HG02763 (cell line): ENCODE measurements around the gene C1QTNF1.

Experiments
- ATAC-seq: cut with Tn5 transposase; IDR thresholded peaks from one replicate; pipeline ENCODE4 v1.9.1; 2021; ENCODE audit warnings: mild to moderate bottlenecking, moderate library complexity; ENCODE audit not compliant: unreplicated experiment

Gene C1QTNF1

DNA sequence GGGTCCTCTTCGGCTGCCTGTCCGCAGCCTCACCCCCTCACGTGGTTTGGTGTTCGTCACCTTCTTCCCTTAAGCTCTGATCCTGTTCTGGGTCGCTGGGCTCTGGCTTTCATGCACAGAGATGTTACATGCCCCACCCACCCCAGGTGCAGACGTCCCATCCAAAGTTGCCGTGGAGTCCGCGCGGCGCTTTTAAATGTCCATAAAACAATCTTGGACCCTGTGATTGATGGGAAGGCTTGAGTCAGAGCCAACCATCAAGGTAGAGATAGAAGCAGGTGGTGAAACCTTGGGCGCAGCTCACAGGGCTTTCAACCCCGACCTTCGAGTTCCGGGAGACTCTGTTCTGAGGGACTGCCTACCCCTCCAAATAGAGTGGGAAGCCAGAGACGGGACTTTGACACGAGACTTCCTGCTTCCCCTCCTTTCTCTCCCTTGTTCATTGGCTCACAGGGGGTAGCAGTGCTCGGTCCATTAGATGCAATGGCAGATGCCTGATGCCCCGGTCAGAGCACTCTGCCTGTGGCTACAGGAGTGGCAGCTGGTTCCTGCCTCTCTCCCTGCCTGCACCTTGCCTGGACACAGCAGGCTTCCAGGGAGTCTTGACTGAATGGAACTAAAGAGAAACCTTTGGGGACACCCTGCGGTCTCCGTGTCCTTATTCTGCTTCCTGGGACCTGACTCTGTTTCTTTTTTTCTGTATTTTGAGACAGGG, 54.7 kb downstream of the C1QTNF1 start:
- no peak for ATAC-seq

DNA sequence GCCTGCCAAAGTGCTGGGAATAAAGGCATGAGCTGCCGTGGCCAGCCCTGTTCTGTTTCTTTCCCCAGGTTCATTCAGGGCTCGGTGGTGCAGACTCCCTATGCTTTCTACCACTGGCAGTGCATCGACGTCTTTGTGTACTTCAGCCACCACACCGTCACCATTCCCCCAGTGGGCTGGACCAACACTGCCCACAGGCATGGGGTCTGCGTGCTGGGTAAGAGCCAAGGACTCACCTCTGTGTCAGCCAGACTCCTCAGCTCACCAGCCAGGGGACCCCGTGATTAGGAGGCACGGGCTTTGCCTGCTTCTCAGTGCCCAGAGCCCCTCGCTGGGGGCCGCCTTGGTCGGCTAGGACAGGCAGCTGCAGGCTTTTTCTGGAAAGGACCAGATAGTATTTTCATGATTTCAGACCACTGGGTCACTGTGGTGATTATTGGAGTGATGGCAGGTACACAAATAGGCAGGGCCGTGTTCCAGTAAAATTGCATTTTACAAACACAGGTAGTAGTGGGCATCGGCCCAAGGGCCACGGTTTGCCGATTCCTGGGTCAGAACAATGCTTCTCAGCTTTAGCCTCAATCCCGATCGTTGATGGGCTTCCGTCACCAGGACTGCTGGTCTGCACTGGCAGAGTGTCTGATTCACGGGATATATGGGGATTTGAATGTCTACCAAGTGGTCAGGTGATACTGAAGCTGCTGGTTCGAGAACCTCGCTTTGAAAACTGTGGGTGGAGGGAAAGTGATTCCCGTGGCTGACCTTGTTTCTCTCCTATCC, 55.6 kb downstream of the C1QTNF1 start:
- no peak for ATAC-seq

DNA sequence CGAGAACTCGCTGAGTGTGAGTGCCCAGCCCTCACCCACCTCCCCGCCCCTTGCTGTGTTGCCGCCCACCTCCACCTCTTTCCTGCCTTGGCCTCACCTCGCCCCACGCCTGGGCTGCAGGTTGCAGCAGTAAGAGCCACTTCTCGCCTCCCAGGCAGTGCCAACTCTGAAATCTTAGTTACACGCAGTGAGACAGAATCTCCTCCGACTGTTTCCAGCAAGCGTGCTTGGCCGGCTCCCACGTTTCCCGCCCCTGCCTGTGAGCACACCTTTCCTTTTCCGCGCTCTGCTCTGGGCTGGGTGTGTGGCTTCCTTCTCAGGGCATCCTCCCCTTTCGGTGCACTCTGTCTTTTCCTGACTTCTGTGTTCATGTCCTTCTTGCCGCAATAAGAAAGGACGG, 56.4 kb downstream of the C1QTNF1 start:
- no peak for ATAC-seq

DNA sequence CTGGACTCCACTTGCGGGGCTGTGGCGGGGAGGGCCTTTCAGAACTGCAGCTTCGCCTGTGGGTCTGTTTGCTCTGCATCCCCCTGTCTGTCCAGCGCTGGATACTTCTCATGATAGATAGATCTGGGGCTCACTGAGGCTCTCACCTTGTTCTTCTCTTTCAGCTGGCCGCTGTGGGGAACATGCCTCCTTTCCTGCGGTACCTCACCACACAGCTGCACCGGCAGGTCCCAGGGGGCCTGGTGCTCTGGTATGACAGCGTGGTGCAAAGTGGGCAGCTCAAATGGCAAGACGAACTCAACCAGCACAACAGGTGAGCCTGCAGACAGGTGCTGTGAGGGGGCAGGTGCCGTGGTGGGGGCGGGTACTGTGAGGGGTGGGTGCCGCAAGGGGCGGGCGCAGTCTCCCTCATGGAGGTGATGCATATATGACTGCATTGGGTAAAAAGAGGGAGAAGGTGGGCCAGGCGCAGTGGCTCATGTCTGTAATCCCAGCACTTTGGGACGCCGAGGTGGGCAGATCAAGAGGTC, 56.9 kb downstream of the C1QTNF1 start:
- no peak for ATAC-seq

DNA sequence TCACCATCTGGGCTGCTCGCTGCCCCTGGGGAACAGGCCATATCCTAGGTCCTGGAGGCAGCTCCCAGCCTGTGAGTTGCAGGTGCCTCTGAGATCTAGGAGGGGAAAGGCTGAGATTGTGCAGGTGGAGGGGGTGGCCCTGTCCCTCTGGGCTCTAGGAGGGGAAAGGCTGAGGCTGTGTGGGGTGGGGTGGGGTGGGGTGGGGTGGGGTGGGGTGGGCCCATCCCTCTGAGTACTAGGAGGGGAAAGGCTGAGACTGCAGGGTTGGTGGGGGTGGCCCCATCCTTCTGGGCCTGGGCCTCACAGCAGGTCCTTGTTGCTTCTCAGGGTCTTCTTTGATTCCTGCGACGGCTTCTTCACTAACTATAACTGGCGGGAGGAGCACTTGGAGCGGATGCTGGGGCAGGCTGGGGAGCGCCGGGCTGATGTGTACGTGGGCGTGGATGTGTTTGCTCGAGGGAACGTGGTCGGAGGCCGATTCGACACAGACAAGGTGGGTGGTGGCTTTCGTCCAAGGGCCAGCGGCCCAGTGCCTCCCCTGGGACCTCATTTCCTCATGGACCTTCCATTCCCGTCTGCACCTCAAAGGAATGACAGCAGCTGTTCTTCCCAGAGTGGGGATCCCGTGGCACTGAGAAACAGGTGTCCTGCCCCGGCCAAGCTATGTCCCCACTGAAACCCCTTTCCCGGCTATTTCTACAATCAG, 57.8 kb downstream of the C1QTNF1 start:
- no peak for ATAC-seq

DNA sequence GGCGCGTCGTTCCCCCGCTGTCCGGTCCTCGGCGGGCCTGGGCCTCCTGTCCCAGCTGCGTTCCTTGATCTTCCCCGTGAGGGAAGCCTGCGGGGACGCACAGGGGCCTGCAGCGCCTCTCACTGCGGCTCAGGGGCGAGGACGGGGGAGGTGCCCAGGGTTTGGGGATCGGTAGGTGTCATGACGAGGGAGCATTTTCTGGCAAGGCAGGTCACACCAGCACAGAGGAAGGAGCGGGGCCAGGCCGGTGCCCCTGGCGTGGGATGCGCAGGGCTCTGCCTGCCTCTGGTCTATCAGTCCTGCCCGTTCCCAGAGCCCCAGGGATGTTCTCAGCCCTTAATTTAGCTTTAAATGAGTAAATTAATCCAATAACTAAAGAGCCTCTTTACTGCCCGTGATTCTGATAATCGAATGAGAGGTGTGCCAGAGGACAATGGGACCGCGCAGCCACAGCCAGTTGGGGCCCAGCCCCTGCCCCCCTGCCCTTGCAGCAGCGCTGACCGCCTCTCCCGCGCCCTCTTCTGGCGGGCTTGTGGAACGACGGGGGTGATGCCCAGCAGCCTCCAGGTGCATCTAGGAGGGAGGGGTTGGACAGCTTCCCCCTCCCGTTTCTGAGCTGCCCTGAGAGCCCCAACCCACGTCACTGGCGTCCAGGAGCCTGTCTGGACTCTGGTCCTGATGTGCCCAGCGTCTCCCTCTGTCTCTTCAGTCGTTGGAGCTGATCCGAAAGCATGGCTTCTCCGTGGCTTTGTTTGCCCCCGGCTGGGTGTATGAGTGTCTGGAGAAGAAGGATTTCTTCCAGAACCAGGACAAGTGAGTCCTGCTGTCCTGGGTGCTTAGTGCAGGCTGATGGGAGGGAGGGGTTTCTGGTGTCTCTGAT, 58.6 kb downstream of the C1QTNF1 start:
- no peak for ATAC-seq

DNA sequence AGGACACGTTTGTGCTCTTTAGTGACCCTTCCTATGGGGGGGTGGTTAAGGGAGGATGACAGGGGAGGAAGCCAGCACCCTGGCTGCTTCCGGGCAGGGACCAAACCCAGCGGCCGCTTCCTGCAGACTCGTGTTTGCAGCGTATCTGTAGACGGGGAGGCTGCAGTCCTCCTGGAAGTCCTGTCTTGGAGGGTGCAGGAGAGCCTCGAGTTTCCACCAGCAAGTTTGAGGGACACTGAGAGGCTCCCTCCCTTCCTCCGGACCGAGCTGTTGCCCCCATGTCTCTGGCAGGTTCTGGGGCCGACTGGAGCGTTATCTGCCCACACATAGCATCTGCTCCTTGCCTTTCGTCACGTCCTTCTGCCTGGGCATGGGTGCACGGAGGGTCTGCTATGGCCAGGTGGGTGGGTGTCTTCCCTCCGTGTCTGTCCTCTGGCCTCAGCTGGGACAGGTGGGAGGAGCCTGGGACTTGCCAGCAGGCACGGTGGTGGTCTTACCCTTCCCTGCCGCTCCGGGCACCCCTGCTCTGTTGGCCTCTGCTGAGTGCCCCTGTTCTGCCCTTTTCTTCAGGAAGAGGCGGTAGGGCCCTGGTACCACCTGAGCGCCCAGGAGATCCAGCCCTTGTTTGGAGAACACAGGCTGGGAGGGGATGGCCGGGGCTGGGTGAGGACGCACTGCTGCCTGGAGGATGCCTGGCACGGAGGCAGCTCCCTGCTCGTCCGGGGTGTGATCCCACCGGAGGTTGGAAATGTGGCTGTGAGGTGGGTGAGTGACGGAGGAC, 59.4 kb downstream of the C1QTNF1 start:
- no peak for ATAC-seq

DNA sequence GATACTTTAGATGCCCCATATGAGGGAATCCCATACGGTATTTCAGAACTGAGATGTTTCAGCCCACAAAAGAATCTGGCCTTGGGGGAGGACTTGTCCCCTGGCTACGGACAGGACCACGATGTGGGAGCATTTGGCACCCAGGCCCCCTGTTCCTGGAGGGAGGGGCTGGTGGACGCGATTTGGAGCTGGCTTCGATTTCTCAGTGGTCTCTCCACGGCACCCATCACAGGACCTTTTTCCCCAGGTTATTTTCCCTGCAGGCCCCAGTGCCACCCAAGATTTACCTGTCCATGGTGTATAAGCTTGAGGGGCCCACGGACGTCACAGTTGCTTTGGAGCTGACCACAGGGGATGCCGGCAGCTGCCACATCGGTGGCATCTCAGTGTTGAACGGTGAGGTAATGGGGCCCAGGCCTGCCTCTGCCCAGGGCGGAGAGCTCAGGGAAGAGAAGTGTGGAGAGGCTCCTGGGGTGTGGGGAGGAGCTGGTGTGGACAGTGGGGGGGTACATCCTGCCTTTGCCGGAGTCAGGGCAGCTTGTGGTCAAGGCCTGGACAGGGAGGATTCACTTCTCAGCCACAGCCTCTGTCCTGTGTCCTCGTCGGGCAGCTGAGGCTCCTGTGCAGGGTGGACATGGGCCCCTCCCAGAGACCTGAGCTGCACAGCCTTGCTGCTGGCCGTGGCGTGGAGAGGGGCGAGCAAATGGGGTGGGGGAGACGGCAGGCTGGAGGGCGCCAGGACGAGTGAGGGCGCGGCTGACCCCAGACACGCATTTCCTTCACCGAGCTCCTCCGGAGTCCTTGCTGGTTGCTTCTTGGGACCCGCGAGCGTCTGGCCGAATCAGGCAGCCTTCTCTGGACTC, 60.6 kb downstream of the C1QTNF1 start:
- ATAC-seq: no peak

DNA sequence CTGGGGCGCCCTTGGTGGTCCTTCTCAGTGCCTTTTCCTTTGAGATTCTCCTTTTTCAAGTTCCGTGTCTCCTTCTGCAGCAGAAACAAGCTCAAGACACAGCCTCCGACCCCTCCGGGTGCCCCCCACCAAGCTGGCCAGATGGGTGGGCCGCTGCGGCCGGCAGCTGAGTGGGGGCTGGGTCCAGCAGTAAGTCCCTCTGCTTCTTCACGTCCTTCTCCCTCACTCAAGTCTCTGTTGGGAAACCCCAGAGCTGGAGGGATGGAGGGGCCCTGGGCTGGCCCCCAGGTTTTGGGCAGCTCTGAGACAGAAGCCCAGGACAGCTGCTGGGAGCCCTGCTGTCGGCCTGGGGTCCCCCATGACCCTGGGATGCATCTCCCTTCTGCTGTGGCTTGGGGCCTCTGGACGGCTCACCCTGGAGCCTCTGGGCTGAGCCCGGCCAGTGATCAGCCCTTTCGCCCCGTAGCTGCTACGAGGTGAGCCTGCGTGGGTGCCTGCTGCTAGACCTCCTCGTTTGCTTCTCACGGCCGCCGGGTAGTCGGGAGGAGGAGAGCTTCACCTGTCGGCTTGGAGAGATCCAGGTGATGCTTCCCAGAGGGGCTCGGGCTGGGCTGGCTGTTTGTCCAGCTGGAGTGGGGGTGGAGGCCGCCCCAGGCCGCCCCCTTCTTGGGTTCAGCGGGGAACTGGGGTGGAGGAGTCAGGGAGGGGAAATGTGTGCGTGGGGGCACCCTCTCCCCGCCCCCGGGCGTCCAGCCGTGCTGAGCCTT, 61.4 kb downstream of the C1QTNF1 start:
- no peak for ATAC-seq

DNA sequence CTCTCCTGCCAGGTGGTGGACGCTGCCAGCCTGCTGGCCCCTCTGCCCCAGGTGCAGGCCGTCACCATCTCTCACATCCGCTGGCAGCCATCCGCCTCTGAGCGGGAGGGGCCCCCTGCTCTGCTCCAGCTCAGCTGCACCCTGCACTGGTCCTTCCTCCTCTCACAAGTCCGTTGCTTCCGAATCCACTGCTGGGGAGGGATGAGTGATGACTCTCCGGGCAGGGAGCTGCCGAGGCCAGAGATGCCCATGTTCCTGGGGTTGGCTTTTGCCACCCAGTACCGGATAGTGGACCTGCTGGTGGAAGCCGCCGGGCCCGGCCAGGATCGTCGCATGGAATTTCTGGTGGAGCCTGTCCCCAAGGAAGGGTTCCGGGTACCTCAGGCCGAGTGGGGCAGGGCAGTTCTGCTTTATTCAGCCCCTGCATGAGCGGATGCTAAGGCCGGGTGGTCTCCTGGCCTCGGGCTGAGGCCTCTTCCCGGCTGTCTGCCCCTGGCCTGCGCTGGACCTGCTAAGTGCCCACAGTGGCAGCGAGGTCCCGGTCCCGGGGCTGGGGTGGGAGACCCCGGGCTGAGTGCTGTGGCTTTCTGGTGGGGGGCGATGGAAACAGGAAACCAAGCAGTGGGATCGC, 62.1 kb downstream of the C1QTNF1 start:
- no peak for ATAC-seq

DNA sequence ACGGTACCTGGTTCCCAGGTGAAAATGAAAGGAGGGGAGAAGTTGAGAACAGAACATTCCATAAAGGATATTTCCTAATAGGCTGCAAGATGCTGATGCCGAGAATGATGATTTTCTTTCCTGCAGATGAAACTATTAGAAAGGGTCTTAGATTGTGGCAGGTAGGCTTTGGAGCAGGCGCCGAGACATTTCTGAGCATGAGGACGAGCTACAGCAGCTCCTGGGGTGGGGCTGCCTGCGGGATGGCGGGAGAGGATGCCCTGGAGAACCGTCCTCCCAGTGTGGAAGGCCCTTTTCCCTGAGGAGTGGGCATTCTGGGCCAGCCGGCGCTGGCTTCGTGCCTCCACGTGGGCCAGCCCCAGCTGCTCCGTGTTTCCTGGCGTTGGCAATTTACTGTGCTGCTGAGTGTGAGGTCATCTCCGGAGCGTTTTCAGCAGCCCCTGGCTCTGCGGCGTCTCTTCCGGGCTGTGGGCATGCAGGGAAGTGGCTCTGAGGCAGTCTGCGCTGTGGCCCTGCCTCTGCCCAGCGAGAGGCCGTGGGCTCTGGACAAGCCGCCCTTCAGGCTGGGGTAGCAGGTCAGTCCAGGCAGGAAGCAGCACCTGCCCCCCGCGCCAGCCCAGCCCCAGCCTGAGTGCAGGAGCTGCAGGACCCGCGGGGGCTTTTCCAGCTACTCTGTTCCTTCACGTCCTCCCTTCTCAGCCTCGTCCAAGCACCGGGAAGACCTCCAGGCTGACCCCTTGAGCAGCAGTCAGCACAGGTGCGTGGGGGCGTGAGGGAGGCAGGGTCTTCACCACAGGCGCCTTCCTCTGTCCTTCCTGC, 62.8 kb downstream of the C1QTNF1 start:
- no peak for ATAC-seq

DNA sequence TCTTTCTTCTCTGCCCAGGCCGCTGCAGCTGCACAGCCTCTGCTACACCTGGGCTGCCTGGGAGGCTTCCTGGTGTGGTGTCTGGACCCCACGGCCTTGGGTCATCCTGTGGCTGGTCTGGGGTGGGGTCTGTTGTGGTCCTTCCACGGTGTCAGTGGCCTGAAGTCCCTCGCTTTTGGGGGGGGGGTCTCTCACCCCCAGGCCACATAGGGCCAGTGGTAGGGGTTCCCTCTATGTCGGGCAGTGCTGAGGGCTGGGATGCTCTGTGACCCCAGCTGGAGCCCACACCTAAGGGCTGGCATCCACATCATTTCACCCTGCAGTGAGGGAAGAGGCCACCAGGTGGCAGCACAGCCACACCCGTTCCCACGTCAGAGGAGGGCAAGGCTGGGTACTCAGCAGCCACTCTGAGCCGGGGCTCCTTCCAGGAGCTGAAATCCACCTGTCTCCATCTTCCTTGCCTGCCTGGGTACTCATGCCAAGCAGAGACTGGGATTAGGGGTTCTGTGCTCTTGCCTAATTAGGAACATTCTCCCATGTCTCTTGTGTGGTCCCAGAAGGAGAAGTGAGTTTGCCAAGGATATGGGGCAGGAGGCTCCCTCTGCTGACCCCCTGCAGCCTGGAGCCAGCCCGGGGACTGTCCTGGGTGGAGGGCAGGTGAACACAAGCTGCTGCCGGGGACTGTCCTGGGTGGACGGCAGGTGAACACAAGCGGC, 63.6 kb downstream of the C1QTNF1 start:
- ATAC-seq: no peak

DNA sequence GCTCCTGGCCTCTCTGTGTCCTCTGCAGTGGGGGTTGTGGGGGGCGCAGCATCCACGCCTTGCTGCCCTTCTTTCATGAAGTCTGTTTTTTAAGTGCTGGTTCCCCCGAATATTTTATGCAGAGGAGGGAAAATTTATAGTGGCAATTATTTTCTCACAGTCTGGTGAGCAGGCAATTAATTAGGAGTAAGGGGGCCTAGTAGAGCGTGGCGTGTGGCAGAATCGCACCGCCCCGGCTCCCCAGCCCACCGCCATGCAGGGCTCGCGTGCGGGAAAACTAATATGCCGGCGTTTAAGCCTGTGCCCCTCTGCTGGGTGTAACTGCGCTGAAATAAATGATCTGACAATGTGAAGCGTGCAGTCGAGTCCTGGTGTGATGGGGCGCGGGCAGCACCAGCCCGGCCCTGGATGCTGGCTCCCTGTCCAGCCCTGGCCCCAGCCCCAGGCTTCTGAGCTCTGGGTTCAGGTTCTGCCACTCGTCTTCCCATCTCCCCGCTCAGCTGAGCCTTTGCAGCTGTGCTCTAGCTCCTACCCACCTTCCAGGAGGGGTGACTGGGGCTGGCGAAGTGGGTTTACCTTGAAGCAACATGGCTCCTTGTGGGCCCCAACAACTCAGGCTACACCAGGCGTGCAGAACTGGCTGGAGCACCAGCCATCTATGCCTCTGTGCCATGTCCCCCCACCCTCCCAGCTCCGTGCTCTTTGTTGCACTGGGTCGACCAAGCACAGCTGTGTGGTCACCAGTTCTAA, 64.5 kb downstream of the C1QTNF1 start:
- ATAC-seq: no peak

DNA sequence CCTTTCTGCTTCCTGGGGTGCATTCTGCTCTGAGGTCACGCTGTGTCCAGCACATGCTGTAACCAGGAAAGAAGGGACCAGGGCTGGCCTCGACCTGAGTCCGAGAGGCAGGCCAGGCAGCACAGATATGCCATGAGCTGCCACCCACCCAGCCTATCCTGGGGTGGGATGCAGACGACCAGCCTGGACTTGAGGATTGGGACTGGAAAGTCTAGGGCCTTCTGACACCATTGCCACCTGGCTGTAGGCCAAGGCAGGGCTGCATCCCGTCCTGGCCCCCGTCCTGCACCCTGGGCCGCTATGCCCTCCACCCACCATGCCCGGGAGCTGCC, 65.0 kb downstream of the C1QTNF1 start:
- ATAC-seq: no peak

DNA sequence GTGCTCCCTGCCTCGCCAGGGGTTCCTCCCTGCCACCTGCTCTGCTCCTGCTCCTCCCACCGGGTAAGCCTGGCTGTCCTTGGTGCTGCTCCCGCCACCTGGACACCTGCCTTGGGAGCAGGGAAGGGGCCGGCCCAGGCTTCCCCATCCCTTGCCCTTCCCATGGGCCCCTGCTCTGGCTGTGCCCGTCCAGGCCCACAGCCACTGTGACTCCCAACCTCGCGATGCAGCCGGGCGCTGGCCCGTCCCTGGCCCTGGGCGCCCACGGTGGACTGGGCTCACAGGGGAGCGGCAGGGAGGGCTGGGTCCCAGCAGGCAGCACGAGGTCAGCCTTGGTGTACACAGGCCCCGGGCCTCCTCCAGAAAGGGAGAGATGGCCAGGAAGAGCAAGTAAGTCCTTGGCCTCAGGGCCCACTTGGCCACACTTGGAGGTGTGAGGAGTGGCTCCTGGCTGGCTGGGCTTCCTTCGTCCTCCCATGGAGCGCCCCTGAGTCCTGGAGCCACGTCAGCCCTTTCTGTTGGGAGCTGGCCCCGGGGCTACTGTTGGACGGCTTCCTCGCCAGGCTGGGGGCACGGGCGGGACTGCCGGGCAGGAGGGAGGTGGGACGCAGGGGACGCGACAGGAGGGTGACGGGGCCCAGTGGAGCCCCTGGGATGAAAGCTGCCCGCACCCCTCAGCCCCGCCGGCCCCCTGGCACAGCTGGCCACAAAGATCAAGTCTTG, 65.9 kb downstream of the C1QTNF1 start:
- no peak for ATAC-seq
